Astrocyte (in vitro differentiated cells and primary cell): ENCODE data around the gene CTCF.

Experiments
- CTCF ChIP-seq: IDR thresholded peaks from 2 replicates; pipeline ENCODE4 v1.5.1; 2011; ENCODE audit warnings: low read depth, mild to moderate bottlenecking, inconsistent platforms, low read length, moderate library complexity; ENCODE audit not compliant: insufficient read depth
- EZH2 ChIP-seq: IDR thresholded peaks from 2 replicates; pipeline ENCODE4 v1.6.1; 2012; ENCODE audit warnings: mild to moderate bottlenecking, low read length, inconsistent platforms; ENCODE audit not compliant: insufficient read depth

- TF ChIP-seq EZH2 = no peak
- TF ChIP-seq CTCF = no peak
These were observed 32.0 kb upstream of the CTCF start for GRCh38 chr16:67530013-67530939.
